ES-I3 (cell line): ENCODE measurements around the gene PDXK.

Experiments used
- H3K36me3 ChIP-seq: 2 replicates; pipeline ENCODE4 v1.6.1; 2013; ENCODE audit warnings: mild to moderate bottlenecking, low read length, control low read depth, moderate library complexity; ENCODE audit not compliant: insufficient read depth
- H3K4me1 ChIP-seq: 2 replicates; pipeline ENCODE4 v1.6.1; 2013; ENCODE audit warnings: mild to moderate bottlenecking, control low read depth, low read length; ENCODE audit not compliant: insufficient read depth
- H3K9ac ChIP-seq: 2 replicates; pipeline ENCODE4 v1.6.1; 2013; ENCODE audit warnings: low read depth, mild to moderate bottlenecking, low read length, moderate library complexity
- H3K9me3 ChIP-seq: 2 replicates; pipeline ENCODE4 v1.6.1; 2013; ENCODE audit warnings: mild to moderate bottlenecking, low read length, moderate library complexity; ENCODE audit not compliant: control insufficient read depth, insufficient read depth

The PDXK gene

DNA sequence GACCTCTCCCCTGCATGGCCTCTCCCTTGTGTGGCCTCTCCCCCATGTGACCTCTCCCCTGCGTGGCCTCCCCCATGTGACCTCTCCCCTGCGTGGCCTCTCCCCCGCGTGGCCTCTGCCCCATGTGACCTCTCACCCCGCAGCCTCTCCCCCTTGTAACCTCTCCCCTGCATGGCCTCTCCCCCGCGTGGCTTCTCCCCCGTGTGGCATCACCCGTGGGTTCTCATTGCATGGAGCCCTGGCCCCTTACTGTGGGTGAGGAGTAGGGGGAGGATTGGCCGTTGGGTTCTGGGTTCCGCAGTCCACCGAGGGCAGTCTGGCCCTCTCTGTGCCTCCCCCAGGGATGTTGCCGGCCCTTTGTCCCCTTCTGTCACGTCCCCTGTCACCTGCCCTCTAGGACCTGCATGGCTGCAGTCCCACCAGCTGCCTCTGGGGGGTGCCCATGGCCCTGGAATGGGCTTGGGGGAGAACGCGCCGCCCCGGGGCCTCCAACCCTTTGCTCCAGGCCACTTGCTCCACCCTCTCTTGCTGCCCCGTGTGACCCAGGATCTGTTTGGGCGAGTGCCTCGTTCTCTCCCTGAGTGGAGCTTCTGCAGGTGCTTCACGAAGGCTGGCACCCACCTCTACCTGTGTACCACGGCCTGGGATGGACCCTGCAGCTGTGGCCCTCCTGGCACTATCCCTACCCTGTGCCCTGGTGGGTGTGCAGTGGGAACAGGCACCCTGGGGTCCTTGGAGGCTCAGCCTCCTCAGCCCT, 91.8 kb downstream of the PDXK start:
- Histone ChIP-seq H3K4me1 (peaks cover 21% of the 10 kb centered on the region; the same call in 1 of the 2 replicates), H3K9ac (no peak overlapping the region), H3K36me3 (no peaks in the 10 kb centered on the region), H3K9me3 (no peaks in the 10 kb centered on the region)

DNA sequence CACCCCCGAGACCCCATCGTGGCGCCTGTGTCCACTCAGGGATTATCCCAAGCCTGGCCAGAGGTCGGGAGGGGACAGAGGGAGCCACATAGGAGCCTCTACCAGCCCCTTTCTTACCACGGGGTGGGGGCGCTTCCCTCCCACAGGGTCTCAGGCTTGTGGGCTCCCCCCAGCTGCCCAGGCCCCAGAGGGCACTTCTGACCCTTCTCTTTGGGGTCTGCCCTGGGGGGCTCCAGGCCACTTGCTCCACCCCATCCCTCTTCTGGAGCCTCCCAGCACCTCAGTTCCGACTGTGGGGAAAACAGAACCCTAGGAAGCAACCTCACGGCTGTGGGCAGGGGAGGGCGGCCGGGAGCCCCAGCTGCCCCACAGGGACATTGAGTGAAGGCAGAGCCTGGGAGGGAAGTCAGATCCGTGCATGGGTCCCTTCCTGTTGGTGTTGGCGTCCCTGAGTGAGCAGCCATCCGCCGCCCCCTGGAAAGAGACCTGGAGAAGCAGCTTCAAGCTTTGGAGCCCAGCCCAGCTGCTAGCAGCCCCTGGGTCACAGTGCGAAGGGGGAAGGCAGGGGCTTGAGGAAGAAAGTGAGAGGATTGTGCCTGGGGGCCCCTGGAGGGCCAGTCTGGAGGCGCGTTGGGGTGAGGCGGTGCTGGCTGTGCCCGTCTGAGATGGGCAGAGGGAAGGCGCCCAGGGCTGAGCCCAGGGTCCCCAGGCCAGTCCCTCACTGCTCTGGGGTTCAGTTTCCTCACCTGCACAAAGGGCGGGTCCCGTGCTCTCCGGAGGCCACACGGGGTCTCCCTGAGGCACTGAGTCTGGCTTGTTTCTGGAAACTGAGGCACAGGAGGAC, 92.6 kb downstream of the PDXK start:
- Histone ChIP-seq H3K9me3 (no peaks in the 10 kb centered on the region), H3K4me1 (peaks cover 21% of the 10 kb centered on the region; the same call in 1 of the 2 replicates), H3K36me3 (no peaks in the 10 kb centered on the region), H3K9ac (no peak overlapping the region; the same call in 1 of the 2 replicates)
